HG03558 (cell line): ENCODE data around the gene PFDN1.

Experiments
- ATAC-seq: cut with Tn5 transposase; IDR thresholded peaks from one replicate; pipeline ENCODE4 v1.9.1; 2021; ENCODE audit warnings: moderate number of reproducible peaks; ENCODE audit not compliant: unreplicated experiment; ENCODE audit errors: extremely low read depth

The PFDN1 gene

GRCh38 chr5:140242890-140243585, 59.9 kb downstream of the PFDN1 start:
- no peak for ATAC-seq

- ATAC-seq = no peak
Measured at GRCh38 chr5:140242099-140242498, 60.8 kb downstream of the PFDN1 start.

GRCh38 chr5:140240987-140241706, 61.8 kb downstream of the PFDN1 start:
- no peak for ATAC-seq

- ATAC-seq = no peak
Measured at GRCh38 chr5:140239939-140240700, 62.8 kb downstream of the PFDN1 start.

GRCh38 chr5:140239461-140239860, 63.4 kb downstream of the PFDN1 start:
- no peak for ATAC-seq

- ATAC-seq = no peak
Measured at GRCh38 chr5:140238756-140239155, 64.1 kb downstream of the PFDN1 start.

- no peak for ATAC-seq
Measured at GRCh38 chr5:140236891-140237598, 65.9 kb downstream of the PFDN1 start.

- no peak for ATAC-seq
Measured at GRCh38 chr5:140235791-140236551, 66.9 kb downstream of the PFDN1 start.

GRCh38 chr5:140234377-140234989, 68.4 kb downstream of the PFDN1 start:
- no peak for ATAC-seq

GRCh38 chr5:140232731-140233130, 70.2 kb downstream of the PFDN1 start:
- ATAC-seq = no peak

- ATAC-seq = no peak
Measured at GRCh38 chr5:140230373-140230772, 72.5 kb downstream of the PFDN1 start.

- no peak for ATAC-seq
Measured at GRCh38 chr5:140228364-140228837, 74.5 kb downstream of the PFDN1 start.

- ATAC-seq = no peak
Measured at GRCh38 chr5:140227046-140227445, 75.9 kb downstream of the PFDN1 start.

GRCh38 chr5:140225396-140225795, 77.5 kb downstream of the PFDN1 start:
- no peak for ATAC-seq

GRCh38 chr5:140224658-140225057, 78.2 kb downstream of the PFDN1 start:
- no peak for ATAC-seq

GRCh38 chr5:140223567-140223966, 79.3 kb downstream of the PFDN1 start:
- ATAC-seq = no peak

- no peak for ATAC-seq
Measured at GRCh38 chr5:140222416-140222815, 80.5 kb downstream of the PFDN1 start.

GRCh38 chr5:140221697-140222223, 81.1 kb downstream of the PFDN1 start:
- no peak for ATAC-seq

GRCh38 chr5:140220698-140221064, 82.2 kb downstream of the PFDN1 start:
- ATAC-seq = no peak
